Measurements from ENCODE around the gene MCCC1.
"Not testable (repeated sequence)": the region's sequence is repeated elsewhere in the genome, so short reads cannot be mapped to it uniquely, and the experiment has no call there.

MCCC1 gene

GRCh38 chr3:183046883-183047282 lies 52.4 kb downstream of the MCCC1 start:
- no peak for DNase-seq (ENCODE audit: low read depth)

- DNase-seq (ENCODE audit: low read depth): no peak
These were observed 54.6 kb downstream of the MCCC1 start for GRCh38 chr3:183044547-183045229.

GRCh38 chr3:183038757-183039156 lies 60.5 kb downstream of the MCCC1 start:
- DNase-seq (ENCODE audit: low read depth): no peak

GRCh38 chr3:183038221-183038620 lies 61.1 kb downstream of the MCCC1 start:
- DNase-seq (ENCODE audit: low read depth): no peak

DNA sequence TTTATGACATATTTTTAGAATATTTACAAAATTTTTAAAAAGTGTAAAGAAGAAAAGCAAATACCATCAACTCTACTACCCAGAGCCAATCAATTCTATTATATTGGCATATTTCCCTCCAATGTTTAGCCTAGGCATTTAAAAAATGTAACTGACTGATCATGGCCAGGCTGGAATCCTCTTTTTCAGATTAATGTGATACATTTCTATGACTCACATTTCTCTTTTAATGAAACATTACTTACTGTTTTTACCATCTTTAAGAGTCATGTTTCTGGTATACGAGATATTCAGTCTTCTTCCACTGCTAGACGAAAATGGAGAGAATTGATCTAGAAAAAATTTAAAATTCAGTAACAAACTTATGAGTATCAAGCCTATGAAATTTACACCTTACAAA lies 65.5 kb downstream of the MCCC1 start:
- no peak for DNase-seq (ENCODE audit: low read depth)

GRCh38 chr3:183032880-183033555 lies 66.3 kb downstream of the MCCC1 start:
- no peak for DNase-seq (ENCODE audit: low read depth)

GRCh38 chr3:183031826-183032225 lies 67.5 kb downstream of the MCCC1 start:
- no peak for DNase-seq (ENCODE audit: low read depth)

DNA sequence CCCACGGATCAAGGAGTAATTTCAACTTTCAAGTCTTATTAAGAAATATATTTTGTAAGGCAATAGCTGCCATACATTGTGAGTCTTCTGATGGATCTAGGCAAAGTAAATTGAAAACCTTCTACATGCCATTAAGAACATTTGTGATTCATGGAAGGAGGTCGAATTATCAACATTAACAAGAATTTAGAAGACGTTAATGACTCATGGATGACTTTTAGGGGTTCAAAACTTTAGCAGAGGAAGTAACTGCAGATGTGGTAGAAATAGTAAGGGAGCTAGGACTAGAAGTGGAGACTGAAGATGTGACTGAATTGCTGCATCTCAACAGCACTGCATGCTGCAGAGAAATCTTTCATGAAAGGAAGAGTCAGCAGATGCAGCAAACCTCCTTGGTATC lies 70.9 kb downstream of the MCCC1 start:
- no peak for DNase-seq (ENCODE audit: low read depth)

GRCh38 chr3:183027276-183027675 lies 72.0 kb downstream of the MCCC1 start:
- DNase-seq (ENCODE audit: low read depth): no peak

GRCh38 chr3:183022936-183023516 lies 76.3 kb downstream of the MCCC1 start:
- DNase-seq (ENCODE audit: low read depth): no peak

GRCh38 chr3:183018421-183019192 lies 80.7 kb downstream of the MCCC1 start:
- no peak for DNase-seq (ENCODE audit: low read depth)

DNA sequence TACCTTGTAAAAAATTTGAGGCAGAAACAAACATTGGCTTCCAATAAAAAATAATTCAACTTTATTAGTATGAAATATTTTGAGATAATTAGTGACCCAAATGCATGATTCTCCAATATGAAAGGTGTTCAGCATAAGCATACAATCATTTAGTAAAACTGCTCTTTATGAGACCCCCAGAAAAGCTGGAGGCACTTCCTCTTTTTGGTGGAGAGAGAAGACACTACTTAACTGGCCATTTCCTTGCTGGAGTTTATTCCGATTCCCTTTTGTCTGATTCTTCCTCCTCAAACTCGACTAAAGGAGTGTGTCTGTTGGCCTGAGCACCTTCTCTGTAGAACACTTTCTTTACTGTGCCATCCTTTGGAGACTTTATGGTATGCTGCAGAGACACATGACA lies 84.1 kb downstream of the MCCC1 start:
- DNase-seq (ENCODE audit: low read depth): no peak

DNA sequence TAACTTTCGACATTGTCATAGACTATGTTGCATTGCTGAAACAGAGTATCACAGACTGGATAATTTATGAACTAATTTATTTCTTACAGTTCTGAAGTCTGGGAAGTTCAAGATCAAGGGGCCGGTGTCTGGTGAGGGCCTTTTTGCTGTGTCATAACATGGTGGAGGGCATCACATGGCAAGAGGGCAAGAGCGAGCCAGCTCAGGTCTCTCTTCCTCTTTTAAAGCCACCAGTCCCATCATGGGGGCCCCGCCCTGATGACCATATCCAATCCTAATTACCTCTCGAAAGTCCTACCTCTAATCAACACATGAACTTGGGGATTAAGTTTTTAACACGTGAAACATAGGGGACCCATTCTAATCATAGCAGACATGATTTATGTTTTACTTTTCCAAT lies 85.4 kb downstream of the MCCC1 start:
- no peak for DNase-seq (ENCODE audit: low read depth)

DNA sequence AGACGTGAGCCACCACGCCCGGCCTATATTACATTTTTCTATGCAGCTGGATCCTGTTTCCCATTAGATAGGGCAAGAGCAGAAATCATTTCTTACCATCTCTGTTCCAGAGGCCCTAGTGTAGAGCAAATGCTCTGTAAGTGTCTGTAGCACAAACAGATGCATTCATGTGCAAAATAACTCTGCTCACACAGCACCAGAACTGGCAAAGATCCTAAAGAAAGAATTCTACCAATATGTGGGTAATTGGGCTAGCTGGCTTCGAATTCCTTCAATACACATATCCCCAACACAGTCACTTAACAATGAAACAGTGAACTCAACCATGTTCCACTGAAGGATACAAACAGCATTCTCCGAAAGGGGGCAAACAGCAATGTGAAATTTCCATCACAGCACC lies 86.2 kb downstream of the MCCC1 start:
- no peak for DNase-seq (ENCODE audit: low read depth)

DNA sequence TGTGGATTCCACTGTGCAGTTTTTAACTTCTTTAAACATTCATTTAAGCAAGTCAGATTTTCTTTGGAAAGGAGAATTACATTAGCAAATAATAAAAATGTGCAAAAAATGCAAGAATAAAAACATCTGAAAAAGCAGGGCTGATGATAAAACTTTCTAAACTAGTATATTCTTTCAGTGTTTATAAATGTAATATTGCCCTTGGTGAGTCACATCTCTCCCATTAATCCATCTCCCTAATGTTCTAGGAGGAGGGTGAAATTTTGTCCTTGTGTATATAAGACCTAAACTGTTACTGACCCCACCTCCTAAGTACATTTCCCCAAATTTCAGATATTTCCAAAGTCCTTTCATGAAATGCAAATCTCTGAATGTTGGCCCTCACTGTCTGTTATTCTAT lies 90.5 kb downstream of the MCCC1 start:
- DNase-seq (ENCODE audit: low read depth): no peak

DNA sequence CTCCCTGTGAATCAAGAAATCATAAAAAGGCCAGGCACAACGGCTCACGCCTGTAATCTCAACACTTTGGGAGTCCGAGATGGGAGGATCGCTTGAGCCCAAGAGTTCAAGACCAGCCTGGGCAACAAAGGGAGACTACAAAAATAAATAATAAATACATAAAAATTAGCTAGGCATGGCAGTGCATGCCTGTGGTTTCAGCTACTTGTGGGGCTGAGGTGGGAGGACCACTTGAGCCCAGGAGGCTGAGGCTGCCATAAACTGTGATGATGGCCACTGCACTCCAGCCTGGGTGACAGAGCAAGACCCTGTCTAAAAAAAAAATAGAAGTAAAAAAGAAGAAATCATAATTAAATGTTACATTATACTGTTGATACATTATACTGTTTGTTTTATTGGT lies 91.0 kb downstream of the MCCC1 start:
- no peak for DNase-seq (ENCODE audit: low read depth)

- DNase-seq (ENCODE audit: low read depth): no peak
These were observed 92.8 kb downstream of the MCCC1 start for GRCh38 chr3:183006396-183007002.

GRCh38 chr3:182999767-183000166 lies 99.5 kb downstream of the MCCC1 start:
- DNase-seq (ENCODE audit: low read depth): no peak

GRCh38 chr3:182993486-182994201 lies 105.7 kb downstream of the MCCC1 start:
- DNase-seq (ENCODE audit: low read depth): not testable (repeated sequence)

GRCh38 chr3:182989566-182989965 lies 109.7 kb downstream of the MCCC1 start:
- no peak for DNase-seq (ENCODE audit: low read depth)

- DNase-seq (ENCODE audit: low read depth): no peak
These were observed 113.3 kb downstream of the MCCC1 start for GRCh38 chr3:182986021-182986420.

GRCh38 chr3:182983876-182984275 lies 115.4 kb downstream of the MCCC1 start:
- DNase-seq (ENCODE audit: low read depth): no peak
